BLaER1 treated with 17β-estradiol and CSF1 and Interleukin-3, amounts not matched to agents 10 nM and 100 nM (cell line): ENCODE data around the gene CD99.

Experiments
- H3K27ac ChIP-seq, 11 experiments: shearing (Covaris generic); formaldehyde crosslinking; 2 replicates each; pipeline ENCODE4 v1.8.1; 2022
- H3K27me3 ChIP-seq, 11 experiments: shearing (Covaris generic); formaldehyde crosslinking; 2 replicates each; pipeline ENCODE4 v1.8.1; 2022
- H3K36me3 ChIP-seq, 11 experiments: shearing (Covaris generic); formaldehyde crosslinking; 2 replicates each; pipeline ENCODE4 v1.8.1; 2022
- H3K4me1 ChIP-seq, 10 experiments: shearing (Covaris generic); formaldehyde crosslinking; 2 replicates each; pipeline ENCODE4 v1.8.1; 2022
- H3K4me2 ChIP-seq, 11 experiments: shearing (Covaris generic); formaldehyde crosslinking; 2 replicates each; pipeline ENCODE4 v1.8.1; 2022
- H3K4me3 ChIP-seq, 10 experiments: shearing (Covaris generic); formaldehyde crosslinking; 2 replicates each; pipeline ENCODE4 v1.8.1; 2022
- H3K9ac ChIP-seq, 11 experiments: shearing (Covaris generic); formaldehyde crosslinking; 2 replicates each; pipeline ENCODE4 v1.8.1; 2022
- H3K9me3 ChIP-seq, 11 experiments: shearing (Covaris generic); formaldehyde crosslinking; replicated peaks in 1 of 11; 2 replicates each; pipeline ENCODE4 v1.8.1; 2022
- H4K20me1 ChIP-seq, 11 experiments: shearing (Covaris generic); formaldehyde crosslinking; 2 replicates each; pipeline ENCODE4 v1.8.1; 2022
- Cebpa-rat ChIP-seq, 11 experiments: shearing (Covaris generic); IDR thresholded peaks; 2 replicates each; pipeline ENCODE4 v1.8.1; 2022

Gene CD99

DNA sequence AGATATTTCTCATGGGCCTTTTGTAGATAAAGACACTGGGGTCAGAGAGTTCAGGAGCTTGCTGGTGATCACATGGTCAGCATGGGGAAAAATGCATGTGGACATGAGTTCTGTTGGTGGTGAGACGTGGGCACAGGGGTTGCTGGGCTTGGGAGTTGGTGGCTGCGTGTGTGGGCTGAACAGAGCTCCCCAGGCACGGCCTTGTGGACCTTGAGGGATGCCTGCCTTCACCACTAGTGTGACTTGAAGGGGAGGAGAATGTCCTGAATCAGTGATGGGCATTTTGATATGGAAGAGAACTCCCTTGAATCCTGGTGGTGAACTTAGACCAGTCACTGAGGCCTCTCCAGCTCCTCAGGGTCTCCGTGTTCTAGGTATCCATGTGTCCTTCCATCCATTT, 8.9 kb downstream of the CD99 start:
- H3K27me3 ChIP-seq = no peaks in the 10 kb centered on the region
- H3K9ac ChIP-seq = no peak overlapping the region
- no peak overlapping the region for H3K4me3 ChIP-seq
- TF ChIP-seq Cebpa-rat (IDR thresholded peaks at IDR 0.05) = no peak
- H3K27ac ChIP-seq = peak overlapping the region in 3 of 11 experiments; percentile 91 to 97 (median 97); a peak in 4 of 22 replicates
- peaks cover 0 to 6% (median 0%) of the 10 kb centered on the region in 11 experiments; a peak in 2 of 22 replicates for H3K9me3 ChIP-seq
- H3K36me3 ChIP-seq = peaks cover 13 to 53% (median 35%) of the 10 kb centered on the region in 11 experiments; a peak in 21 of 22 replicates
- H3K4me1 ChIP-seq = peaks cover 93 to 98% (median 97%) of the 10 kb centered on the region in 10 experiments
- H3K4me2 ChIP-seq = peak overlapping the region; percentile 89 to 99 (median 96)
- peaks cover 40 to 92% (median 57%) of the 10 kb centered on the region in 11 experiments; a peak in 21 of 22 replicates for H4K20me1 ChIP-seq

GRCh38 chrX:2700405-2701320, 9.6 kb downstream of the CD99 start:
- Histone ChIP-seq H3K27ac (peak overlapping the region in 3 of 11 experiments; percentile 52 to 60 (median 57); a peak in 4 of 22 replicates), H3K27me3 (no peaks in the 10 kb centered on the region), H3K4me2 (peak overlapping the region; percentile 89 to 99 (median 96)), H3K4me1 (peaks cover 93 to 98% (median 97%) of the 10 kb centered on the region in 10 experiments), H3K4me3 (no peak overlapping the region), H3K9me3 (peaks cover 0 to 6% (median 0%) of the 10 kb centered on the region in 11 experiments; a peak in 2 of 22 replicates), H4K20me1 (peaks cover 40 to 95% (median 60%) of the 10 kb centered on the region in 11 experiments; a peak in 21 of 22 replicates), H3K36me3 (peaks cover 17 to 53% (median 35%) of the 10 kb centered on the region in 11 experiments; a peak in 21 of 22 replicates), H3K9ac (peak overlapping the region in 1 of 11 experiments; percentile 14; a peak in 1 of 22 replicates)
- TF ChIP-seq Cebpa-rat (IDR thresholded peaks at IDR 0.05) = no peak

- Histone ChIP-seq H3K9me3 (peaks cover 0 to 6% (median 0%) of the 10 kb centered on the region in 11 experiments; a peak in 2 of 22 replicates), H3K36me3 (peaks cover 20 to 57% (median 35%) of the 10 kb centered on the region in 11 experiments; a peak in 21 of 22 replicates), H3K27ac (peak overlapping the region in 9 of 11 experiments; percentile 22 to 84 (median 52); a peak in 16 of 22 replicates), H3K27me3 (no peaks in the 10 kb centered on the region), H3K4me3 (0 out of 20 replicates have a peak overlapping the region, but pooled peaks of 2 of the 10 experiments have one; percentile 2 to 10), H3K4me2 (peak overlapping the region; percentile 79 to 99 (median 95)), H4K20me1 (peaks cover 40 to 98% (median 60%) of the 10 kb centered on the region in 11 experiments; a peak in 21 of 22 replicates), H3K4me1 (peaks cover 93 to 98% (median 97%) of the 10 kb centered on the region in 10 experiments), H3K9ac (peak overlapping the region in 7 of 11 experiments; percentile 3 to 48 (median 15); a peak in 12 of 22 replicates)
- no peak for TF ChIP-seq Cebpa-rat (IDR thresholded peaks at IDR 0.05)
Observed at GRCh38 chrX:2701600-2701999, 10.5 kb downstream of the CD99 start.

GRCh38 chrX:2703991-2704369, 12.9 kb downstream of the CD99 start:
- no peak for TF ChIP-seq Cebpa-rat (IDR thresholded peaks at IDR 0.05)
- H3K36me3 ChIP-seq = peaks cover 20 to 44% (median 32%) of the 10 kb centered on the region in 11 experiments; a peak in 21 of 22 replicates
- H3K9ac ChIP-seq = peak overlapping the region in 10 of 11 experiments; percentile 12 to 79 (median 44); a peak in 14 of 22 replicates
- H3K4me1 ChIP-seq = peaks cover 93 to 99% (median 98%) of the 10 kb centered on the region in 10 experiments
- peak overlapping the region; percentile 79 to 99 (median 91) for H3K4me2 ChIP-seq
- peaks cover 0 to 6% (median 0%) of the 10 kb centered on the region in 11 experiments; a peak in 2 of 22 replicates for H3K9me3 ChIP-seq
- H3K27ac ChIP-seq = peak overlapping the region; percentile 33 to 95 (median 91); a peak in 20 of 22 replicates
- no peaks in the 10 kb centered on the region for H3K27me3 ChIP-seq
- peaks cover 23 to 98% (median 44%) of the 10 kb centered on the region in 11 experiments; a peak in 21 of 22 replicates for H4K20me1 ChIP-seq
- H3K4me3 ChIP-seq = no peak overlapping the region

DNA sequence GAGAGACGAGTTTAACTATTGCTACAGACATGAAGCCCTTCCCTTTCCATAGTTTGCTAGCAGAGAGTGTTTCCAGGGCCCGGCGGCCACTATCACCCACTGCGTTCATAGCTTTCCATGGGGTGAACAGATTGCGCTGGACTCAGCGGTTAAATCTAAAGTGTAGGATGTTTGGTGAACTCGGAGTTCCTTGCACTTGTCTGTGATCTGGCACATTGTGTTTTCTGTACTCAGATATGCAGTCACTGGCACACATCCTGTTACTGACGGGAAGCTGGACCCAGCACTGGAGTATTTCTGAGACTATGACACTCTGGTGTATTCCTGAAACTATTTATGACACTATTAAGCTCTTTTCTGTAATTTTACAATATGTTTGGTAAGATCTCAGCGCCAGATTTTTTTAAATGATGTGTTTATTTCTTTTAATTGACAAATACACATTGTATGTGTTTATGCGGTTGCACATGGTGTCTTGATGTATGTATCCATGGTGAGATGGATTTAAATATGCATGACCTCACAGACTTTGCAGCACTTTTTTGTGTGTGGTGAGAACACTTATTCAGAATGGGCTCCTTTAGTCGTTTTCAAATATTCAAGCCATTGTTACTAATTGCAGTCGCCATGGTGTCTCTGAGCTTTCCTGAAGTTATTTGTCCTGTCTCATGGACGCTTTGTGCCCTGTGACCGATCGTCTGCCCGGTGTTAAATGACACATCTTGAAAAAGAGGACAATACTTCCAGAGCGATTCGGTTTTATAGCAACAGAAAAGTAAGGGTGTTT, 14.1 kb downstream of the CD99 start:
- peaks cover 93 to 99% (median 98%) of the 10 kb centered on the region in 10 experiments for H3K4me1 ChIP-seq
- peak overlapping the region; percentile 15 to 80 (median 75); a peak in 18 of 22 replicates for H3K9ac ChIP-seq
- peaks cover 25 to 98% (median 47%) of the 10 kb centered on the region in 11 experiments; a peak in 20 of 22 replicates for H4K20me1 ChIP-seq
- H3K36me3 ChIP-seq = peaks cover 10 to 33% (median 21%) of the 10 kb centered on the region in 11 experiments; a peak in 20 of 22 replicates
- no peak overlapping the region; a peak in 1 of 20 replicates for H3K4me3 ChIP-seq
- H3K27ac ChIP-seq = peak overlapping the region; percentile 79 to 95 (median 91); a peak in 21 of 22 replicates
- H3K4me2 ChIP-seq = peak overlapping the region; percentile 79 to 99 (median 91)
- peaks cover 0 to 3% (median 0%) of the 10 kb centered on the region in 11 experiments; a peak in 2 of 22 replicates for H3K9me3 ChIP-seq
- TF ChIP-seq Cebpa-rat (IDR thresholded peaks at IDR 0.05) = no peak
- H3K27me3 ChIP-seq = no peaks in the 10 kb centered on the region

DNA sequence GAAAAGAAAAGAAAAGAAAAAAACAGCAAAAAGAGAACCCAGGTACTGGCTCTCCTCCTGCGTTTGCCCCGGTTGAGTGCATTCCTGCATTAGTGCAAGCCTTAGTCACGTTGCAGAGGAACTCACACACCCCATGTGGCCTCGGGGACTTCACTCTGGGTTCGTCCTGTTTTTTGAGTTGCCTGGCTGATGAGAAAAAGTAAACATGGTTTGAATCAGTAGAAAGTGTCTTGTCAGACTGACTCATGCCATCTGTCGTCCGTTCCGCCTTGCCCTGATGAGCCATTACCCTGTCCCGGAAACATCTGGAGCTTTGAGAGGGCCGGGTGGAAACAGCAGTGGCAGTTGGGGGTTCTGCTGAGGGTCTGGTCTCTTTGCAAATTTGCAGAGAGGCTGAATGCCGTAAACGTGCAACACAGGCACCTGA, 16.3 kb downstream of the CD99 start:
- H3K36me3 ChIP-seq = peaks cover 16 to 39% (median 27%) of the 10 kb centered on the region in 11 experiments; a peak in 19 of 22 replicates
- H3K9me3 ChIP-seq = no peaks in the 10 kb centered on the region
- H3K27me3 ChIP-seq = no peaks in the 10 kb centered on the region
- peak overlapping the region; percentile 84 to 99 (median 91) for H3K4me2 ChIP-seq
- peak overlapping the region; percentile 66 to 80 (median 76); a peak in 21 of 22 replicates for H3K9ac ChIP-seq
- H3K4me1 ChIP-seq = peaks cover 94 to 98% (median 96%) of the 10 kb centered on the region in 10 experiments
- TF ChIP-seq Cebpa-rat (IDR thresholded peaks at IDR 0.05) = peak in 3 of 11 experiments; percentile 6 to 76 (median 12); a peak in 3 of 22 replicates
- peak overlapping the region; percentile 79 to 95 (median 91); a peak in 21 of 22 replicates for H3K27ac ChIP-seq
- peak overlapping the region; percentile 14 to 59 (median 43); a peak in 17 of 20 replicates for H3K4me3 ChIP-seq
- peaks cover 12 to 98% (median 36%) of the 10 kb centered on the region in 11 experiments; a peak in 17 of 22 replicates for H4K20me1 ChIP-seq

- Histone ChIP-seq H3K27ac (peak overlapping the region; percentile 78 to 95 (median 91)), H3K27me3 (no peaks in the 10 kb centered on the region), H3K9ac (peak overlapping the region; percentile 58 to 80 (median 75); a peak in 21 of 22 replicates), H3K4me1 (peaks cover 91 to 98% (median 96%) of the 10 kb centered on the region in 10 experiments), H3K9me3 (no peaks in the 10 kb centered on the region), H3K36me3 (peaks cover 23 to 40% (median 32%) of the 10 kb centered on the region in 11 experiments; a peak in 21 of 22 replicates), H3K4me2 (peak overlapping the region; percentile 84 to 99 (median 91)), H4K20me1 (peaks cover 12 to 98% (median 31%) of the 10 kb centered on the region in 11 experiments; a peak in 17 of 22 replicates), H3K4me3 (peak overlapping the region; percentile 3 to 59 (median 43); a peak in 17 of 20 replicates)
- TF ChIP-seq Cebpa-rat (IDR thresholded peaks at IDR 0.05) = no peak
Observed at GRCh38 chrX:2708021-2708420, 16.9 kb downstream of the CD99 start.
